Stimulated activated CD4-positive, alpha-beta T cell treated with anti-CD3 and anti-CD28 coated beads, Interleukin-1b, Interleukin-23, amount 100 ng/mL, for 4 hours (primary cell): ENCODE measurements around the gene SNRPD3.
"Not testable (repeated sequence)": the region's sequence is repeated elsewhere in the genome, so short reads cannot be mapped to it uniquely, and the experiment has no call there.

Experiments used
- DNase-seq, 2 donors: peaks; one replicate each; pipeline ENCODE4 v3.0.0-alpha.2; 2020; ENCODE audit warnings: low read depth in 2 of 2

Gene SNRPD3

DNA sequence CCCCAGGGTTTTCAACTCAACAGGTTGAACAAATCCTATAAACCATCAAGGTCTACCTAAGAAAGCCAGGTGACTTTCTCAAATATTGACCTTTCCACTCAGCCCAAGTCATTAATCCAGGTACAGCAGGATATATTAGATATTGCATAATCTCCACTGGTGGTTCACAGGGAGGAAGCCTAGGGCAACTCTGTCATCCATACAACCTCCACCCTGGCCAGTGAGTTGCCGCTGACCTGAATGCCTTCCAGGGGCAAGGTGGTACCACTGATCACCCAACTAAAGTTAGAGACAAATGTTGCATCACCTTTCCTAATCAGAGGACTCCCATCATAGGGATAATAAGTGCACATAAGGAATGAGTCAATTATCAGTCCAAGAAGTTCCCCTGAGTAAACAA is 23.7 kb upstream of the SNRPD3 start:
- no peak for DNase-seq

DNA sequence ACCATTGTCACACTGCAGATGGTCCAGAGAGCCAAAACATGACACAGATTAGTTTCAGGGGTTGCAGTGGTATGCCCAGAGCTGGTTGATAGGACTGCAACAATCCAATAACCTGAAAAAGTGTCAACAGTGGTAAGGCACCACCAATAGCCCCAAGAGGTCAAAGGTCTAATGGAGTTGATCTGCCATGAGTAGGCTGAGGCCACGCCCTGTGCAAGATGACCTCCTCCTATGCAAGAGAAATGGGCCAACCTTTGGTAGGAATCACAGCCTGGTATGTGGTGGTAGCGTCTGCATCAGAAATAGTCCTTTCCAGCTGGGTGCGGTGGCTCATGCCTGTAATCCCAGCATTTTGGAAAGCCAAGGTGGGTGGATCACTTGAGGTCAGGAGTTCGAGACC is 20.5 kb upstream of the SNRPD3 start:
- DNase-seq = no peak

DNA sequence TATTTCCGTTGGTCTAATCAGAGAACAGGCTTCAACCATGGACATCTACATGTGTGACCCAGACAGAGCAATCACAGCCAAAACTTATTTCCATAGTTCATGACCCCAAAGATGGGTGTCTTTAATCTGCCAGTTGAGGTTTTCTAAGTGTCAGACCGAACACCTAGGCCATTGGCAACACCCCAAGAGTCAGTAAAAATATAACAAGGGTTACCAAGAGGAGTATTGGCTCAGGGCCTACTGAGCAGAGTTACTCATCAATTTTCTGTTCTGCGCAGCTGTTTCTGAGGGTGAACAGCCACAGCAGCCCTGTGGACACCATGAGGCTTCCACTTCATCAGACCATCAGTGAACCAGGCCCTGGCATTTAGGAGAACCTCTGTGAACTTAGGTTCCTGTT is 19.7 kb upstream of the SNRPD3 start:
- DNase-seq = no peak

DNA sequence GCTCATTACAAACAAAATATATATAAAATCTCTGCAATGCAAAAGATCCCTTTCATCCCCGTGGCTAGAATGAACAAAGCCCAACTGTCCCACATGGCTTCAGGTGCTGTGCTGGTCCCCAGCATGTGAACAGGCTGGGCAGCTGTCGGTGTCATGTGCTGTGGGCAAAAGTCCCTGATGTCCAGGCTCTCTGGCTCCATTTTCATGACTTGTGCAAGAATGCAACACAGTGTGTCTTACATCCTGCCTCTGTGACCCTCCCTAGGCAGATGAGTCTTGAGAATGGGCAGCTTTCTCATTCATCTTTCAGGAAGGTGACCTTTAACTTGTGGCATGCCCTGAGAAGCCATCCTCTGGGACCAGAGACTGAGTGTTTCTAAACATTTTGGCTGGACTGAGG is 15.3 kb upstream of the SNRPD3 start:
- no peak for DNase-seq

DNA sequence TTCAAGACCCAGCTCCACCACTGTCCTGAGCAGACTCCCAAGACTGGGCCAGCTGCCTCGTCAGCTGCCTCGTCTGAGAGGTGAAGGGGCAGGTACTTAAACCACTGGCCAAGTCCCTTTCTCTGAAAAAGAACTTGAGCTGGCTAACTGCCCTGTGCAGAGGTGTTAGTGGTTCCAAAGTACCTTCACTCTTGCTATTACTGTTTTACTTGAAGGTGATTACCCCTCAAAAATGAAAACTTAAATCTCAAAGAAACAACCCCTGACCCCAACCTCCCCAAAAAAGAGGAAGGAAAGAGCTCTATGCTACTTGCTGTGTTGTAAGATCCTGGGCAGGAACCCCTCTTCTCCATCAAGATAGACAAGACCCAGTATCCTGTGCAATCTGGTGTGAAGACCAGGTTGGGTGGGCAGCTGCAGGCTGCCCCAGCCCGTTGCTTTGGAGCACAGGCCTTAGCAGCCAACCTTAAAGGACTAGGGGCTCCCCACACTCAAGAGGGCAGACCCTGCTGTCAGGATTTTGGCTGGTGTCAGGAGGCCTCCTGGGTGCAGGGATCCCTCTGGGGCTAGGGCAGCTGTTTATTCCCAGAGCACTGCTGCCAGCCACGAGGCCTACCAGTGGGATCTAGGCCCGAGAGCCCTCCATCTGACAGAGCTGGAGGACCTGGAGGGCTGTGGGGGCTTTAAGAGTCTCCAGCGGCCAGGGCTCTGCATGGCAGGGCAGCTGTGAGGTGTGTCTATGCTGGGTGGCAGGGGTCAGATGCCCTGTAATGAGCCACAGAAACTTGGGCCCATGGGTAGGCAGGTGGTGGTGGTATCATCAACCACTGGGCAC is 13.9 kb upstream of the SNRPD3 start:
- no peak for DNase-seq

DNA sequence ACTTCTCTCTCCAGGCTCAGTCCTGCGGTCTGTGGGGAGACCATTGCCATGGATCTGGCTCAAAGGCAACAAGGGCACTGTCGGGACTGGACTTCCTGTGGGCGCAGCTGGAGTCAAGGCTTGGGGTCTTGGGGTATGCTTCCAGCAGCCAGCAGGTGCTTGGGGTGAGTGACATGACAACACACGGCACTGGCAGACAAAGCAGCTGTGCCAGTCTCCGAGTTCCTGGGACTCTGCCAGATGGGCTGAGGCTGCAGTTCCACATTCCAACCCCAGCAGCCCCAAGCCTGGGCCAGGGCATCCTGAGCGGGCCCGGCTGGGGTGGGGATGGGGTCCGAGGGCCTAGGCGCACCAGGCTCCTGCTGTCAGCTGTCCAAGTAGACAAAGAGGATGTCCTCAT is 13.2 kb upstream of the SNRPD3 start:
- DNase-seq = no peak

DNA sequence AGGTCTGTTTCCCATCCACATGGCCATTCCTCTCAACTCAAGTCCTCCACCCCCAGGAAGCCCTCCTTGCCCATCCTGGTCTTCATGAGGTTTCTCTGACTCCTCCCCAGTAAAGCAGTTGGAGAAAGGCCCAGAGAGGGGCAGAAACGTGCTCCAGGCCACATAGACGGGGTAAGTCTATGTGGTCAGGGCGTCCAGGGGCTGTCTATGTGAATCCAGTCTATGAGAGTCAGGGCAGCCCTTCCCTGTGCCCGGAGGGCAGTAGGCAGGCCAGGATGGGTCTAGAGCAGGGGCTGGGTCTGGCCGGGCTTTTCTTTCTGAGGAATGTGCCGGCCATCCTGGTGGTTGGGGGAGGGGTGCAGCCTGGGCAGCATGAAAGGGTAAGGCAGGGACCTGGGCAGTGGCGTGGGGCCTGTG is 12.6 kb upstream of the SNRPD3 start:
- DNase-seq = no peak

DNA sequence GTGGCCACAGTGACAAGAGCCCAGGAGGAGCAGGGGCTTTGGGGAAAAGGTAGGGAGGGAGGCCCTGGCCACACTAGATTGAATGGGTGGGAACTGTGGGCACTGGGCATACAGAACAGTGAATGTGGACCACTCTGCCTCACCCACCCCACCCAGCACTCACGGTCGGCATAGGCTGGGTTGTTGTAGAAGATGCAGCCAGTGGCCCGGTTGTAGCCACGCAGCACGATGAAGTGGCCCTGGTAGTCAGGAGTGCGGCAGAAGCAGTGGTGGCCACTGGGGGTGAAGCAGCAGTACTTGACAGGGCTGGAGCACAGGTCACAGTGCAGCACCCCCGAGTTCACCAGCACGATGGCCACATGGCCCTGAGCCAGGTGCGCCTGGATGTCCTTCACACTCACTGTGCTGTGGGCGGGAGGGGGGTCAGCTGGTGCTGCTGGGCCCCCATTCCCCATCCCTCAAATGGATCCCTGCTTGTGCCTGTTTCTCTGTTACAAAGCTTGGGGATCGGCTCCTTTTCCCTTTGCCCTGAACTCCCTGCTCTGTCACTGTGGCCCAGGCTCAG is 12.0 kb upstream of the SNRPD3 start:
- no peak for DNase-seq

DNA sequence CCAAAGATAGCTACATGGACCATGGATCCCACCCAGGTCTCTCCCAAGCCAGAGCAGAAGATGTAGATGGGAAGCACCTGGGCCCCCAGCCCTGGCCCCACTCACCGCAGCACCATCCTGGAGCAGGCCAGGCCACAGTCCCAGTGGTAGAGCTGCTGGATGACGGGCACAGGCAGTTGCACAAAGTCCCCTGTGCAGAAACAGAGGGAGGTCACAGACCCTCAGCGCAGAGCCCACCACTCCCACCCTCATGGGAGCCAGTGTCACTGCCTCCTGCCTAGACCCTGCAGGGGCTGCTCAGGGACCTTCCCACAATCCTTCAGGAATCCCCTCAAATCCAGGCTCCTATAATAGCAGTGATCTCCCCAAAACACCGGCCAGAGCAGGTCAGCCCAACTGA is 7.0 kb upstream of the SNRPD3 start:
- DNase-seq = no peak

- DNase-seq = no peak
Observed at GRCh38 chr22:24550028-24550901, 5.5 kb upstream of the SNRPD3 start.

DNA sequence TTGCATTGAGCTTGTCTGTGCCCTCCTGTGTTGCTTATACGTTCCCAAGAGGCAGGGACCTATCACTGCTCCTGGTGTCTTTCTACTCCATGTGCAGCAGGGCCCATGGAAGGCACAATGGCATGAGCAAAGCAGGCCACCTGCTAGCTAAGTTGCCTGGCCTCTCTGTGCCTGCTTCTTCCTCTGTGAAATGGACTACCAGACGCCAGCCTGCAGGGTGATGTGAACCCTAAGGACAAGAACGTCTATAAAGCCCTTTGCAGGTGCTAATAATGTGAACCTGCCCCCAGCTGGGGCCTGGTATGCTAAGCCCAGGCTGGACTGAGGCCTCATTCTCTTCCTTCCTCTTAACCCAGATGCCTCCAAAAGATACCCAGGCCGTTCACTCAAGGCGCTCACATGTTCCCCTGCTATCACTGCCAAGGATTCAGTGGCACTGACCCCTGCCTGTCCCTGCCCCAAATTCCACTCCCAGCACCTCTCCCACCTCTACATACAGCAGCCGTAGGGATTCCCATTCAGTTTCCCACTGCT is 4.8 kb upstream of the SNRPD3 start:
- no peak for DNase-seq

DNA sequence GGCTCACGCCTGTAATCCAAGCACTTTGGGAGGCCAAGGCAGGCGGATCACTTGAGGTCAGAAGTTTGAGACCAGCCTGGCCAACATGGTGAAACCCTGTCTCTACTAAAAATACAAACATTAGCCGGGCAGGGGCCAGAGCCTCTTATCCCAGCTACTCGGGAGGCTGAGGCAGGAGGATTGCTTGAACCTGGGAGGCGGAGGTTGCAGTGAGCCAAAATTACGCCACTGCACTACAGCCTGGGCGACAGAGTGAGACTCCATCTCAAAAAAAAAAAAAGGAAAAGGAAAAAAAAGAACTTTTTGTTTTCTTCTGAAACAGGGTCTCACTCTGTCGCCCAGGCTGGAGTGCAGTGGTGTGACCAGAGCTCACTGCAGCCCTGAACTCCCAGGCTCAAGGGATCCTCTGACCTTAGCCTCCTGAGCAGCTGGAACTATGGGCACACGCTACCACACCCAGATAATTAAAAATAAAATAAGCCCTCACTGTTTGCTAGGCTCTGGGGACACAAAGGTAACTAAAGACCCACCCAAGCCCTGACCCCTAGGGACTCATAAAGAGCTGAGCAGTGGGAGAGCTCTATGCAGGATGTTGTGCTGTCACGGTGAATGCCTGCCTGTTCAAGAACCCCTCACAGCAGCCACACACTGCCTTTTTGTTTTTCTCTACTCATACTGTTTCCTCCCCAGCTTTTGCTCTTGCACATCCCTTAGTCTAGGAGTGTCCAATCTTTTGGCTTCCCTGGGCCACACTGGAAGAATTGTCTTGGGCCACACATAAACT is 3.1 kb upstream of the SNRPD3 start:
- DNase-seq = not testable (repeated sequence)

DNA sequence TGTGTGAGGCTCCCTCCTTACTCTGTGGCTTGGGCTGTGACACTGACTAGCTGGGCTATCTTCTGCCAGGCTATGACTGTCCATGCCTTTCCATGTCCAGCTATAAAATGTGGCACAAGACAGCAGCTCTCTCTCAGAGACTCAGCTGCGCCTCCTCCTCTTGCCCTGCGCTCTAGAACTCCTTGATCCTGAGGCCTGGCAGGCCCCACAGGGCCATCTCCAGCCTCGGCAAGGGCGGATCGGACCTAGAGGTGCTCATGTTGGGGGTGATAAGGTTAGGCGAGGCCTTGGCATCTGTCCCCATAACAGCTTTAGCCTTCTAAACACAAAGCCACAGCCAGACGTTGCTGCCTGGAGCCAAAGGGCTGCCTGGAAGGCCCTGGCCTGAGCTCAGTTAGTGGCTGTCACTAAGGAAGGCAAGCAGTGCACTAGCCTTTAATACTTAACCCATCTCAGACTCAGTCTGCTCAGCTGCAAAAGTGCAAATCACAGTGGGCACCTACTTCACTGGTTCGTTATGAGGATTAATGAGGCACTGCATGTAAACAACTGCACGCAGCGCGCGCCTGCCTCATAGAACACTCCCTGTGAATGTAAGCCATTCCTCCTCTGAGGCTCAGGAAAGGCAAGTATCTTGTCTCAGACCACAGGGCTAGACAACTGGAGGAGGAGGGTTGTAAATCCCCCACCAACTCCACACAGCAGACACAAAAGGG is 2.0 kb upstream of the SNRPD3 start:
- no peak for DNase-seq

DNA sequence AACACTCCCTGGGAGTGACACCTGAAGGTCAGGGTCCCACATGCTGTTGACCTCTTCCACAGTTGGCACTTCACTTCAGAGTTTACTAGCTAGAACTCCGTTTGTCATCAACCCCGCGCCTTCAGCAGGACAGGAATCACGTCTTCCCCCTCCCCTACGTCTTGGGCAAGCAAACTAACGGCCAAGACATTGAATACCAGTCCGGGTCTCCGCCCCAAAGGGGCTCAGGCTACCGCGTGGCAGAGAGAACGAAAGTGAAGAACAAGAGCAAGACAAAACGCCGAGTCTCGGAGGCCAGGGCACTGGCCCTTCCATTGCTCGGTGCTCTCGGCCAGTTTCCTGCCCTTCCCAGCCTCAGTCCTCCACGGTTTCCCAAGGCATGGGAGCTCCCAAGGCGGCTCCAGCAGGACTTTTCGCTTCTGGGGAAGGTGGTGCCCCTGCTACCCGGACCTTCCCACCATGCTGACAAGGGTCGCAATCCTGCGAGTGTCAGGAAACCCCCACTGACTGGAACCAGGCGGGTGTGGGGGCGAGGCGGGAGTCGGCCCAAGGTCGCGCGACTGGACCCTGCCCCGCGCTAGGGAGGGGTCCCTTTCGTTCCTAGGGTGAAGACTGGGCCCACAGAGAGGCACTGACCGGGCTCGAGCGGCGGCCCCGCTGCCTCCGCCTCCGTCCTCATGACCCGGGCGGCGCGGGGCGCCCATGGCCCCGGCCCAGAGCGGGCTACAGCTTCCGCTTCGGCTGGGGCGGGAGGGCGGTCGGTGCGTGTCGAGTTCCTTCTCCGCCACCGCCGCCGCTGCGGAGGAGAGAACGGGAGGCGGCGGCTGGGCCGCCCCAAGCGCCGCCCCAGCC is 1.3 kb upstream of the SNRPD3 start, which contains the start of gene GUCD1:
TSS of gene GUCD1 (minus strand) at position 826 of the 852 bp plus-strand sequence. CDS start at position 679, 147 bp downstream.
- DNase-seq = no peak

DNA sequence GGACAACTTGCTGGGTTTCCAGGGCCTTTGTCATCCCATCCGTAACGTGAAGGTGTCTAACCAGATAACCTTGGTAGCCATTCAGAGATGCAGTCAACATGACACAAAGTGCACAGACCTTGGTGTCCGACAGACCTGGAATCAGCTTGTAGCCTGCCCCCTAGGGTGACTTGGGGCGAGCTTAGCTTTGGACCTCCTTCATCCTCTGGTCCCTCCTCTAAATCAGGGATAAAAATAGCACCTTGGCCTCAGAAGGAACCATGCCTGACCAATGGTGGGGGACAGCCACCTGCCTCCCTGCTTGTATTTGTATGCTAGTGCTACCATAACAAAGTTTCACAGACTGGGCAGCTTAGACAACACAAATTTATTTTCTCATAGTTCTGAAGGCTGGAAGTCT is 3.7 kb downstream of the SNRPD3 start:
- DNase-seq = no peak

GRCh38 chr22:24563246-24563645 is 7.4 kb downstream of the SNRPD3 start:
- DNase-seq = no peak

DNA sequence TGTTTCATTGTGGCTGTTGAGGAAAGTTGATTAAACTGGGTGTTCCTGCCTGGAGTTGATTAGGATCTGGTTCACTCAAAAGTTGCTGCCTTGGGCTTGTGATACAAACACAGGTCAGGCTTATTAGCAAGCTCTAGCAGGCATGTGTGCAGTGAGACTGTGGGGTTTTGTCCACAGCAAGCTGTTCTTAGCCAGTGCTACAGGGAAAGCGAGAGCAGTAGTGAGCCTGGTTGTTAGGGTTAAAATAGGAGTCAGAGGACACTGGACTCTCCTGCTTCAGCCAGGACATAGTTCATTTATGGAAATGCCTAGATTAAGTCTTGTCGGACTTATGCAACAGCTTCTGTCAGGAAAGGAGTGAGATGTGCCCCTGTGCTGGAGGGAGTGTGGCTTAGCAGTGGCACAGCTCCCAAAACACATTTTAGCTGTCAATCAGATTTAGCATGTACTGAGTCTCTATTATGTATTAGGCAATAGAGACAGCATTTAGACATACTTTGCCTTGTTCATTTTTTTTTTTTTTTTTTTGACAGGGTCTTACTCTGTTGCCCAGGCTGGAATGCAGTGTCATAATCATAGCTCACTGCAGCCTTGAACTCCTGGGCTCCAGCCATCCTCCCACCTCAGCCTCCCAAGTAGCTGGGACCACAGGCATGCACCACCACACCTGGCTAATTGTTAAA is 8.7 kb downstream of the SNRPD3 start:
- DNase-seq = no peak

GRCh38 chr22:24565077-24565476 is 9.3 kb downstream of the SNRPD3 start:
- no peak for DNase-seq

DNA sequence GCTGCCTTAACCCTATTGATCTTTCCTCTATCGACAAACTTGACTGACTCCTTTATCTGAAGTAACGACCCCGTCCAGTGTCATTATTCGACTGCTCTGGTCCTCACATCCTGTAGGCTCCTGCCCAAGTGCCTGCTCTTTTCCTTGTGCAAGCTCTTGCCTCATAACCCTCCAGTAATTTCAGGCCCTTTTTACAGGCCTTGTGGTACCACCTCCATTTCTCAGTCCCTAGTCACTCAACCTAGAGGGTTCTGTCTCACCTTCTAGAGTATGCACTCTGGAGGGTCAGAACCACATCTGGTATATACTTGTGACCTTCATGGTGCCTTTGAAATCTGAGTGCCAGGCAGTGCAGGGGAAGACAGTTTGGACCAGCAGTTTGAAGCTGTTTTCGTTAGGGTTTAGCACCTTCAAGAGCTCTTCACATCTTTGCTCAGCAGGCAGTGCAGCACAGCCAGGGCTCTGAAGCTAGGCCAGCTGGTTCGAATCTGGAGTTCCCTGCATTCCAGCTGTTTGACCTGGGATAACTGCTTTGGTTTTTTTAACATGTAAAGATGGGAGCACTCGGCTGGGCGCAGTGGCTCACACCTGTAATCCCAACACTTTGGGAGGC is 11.2 kb downstream of the SNRPD3 start:
- DNase-seq = no peak
